HG03378 (cell line): Measurements from ENCODE around the gene PHGDH.

ENCODE experiments used
- ATAC-seq: cut with Tn5 transposase; IDR thresholded peaks from one replicate; pipeline ENCODE4 v1.9.1; 2021; ENCODE audit warnings: mild to moderate bottlenecking, moderate library complexity; ENCODE audit not compliant: unreplicated experiment

Gene PHGDH

DNA sequence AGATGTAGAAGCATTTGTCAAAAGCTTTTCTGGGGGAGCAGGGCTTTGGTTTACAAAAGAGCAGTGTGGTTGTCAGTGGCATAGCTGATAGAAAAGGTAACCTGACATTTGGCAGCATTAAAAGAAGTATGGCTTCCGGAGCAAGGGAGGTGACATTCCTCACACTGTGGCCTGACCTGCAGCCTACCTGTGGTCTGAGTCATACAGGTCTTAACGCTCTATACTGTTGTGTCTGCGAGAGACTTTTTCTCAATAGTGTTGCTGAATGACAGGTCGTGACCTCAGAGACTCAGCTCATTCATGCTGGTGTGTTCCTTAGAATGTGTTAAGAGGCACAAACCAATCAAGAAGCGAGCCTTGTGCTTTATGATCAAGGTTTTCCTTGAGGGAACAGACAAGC is 19.3 kb downstream of the PHGDH start:
- ATAC-seq, result no peak

DNA sequence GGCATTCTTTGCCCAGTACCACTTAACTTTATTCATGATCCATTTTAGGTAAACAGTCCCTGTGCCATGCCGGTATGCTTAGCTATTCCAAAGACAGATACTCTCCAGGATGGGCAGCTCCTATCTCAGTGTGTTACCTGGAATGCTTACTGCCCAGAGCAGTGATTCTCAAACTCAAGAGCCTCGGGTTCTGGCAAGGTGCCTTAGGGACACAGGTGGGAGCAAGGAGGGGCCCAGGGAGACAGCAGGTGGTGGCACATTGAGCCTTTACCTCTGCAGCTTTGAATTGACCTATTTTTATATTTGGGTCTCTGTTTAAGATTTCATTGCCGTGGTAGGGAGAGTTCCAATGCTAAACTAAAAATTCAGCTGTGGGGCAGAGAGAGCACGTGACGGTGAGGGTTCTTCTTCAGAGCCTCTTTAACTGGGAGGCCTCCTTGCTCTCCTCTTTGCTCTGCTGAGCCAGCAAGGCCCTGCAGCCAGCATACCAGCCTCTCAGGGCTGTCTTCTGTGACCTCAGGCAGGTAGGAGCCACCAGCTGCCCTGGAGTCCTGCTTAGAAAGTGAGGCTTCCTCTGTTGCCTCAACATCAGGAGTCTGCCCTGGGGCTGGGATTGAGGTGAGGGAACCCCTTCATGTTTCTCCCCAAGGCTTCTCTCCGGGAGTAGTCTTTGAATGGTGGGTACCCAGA is 20.2 kb downstream of the PHGDH start:
- no peak for ATAC-seq

DNA sequence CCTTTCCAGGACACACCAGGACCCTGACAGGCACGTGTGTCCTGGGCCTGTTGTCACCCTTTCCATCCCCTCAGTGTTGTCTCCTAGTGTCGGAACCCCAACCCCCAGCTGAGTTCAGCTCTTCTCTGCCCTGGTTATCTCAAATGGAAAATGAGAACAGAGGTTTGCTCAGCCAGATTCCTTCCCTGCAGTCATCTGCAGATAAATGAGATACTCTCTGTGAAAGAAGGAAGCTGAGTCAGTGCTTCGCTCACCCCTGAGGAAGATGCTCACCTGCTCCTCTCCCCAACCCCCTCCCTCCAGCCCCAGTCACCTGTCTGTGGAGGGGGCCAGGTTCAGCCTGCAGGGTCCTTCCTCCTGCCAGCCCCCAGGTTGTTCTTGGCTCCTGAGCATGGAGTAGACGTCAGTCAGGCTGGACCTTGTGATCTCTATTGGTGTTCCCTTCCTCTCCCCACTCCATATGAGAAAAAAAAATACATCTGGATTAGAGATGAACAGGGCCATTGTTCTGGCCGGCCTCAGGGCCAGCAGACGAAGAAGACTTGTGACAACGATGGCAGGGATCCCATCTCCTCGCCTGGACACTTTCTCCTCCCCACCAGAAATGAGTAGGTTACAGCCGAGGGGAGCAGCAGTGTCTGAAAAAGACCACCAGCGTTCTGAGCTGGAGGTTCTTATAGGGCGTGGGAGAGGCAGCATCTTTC is 20.9 kb downstream of the PHGDH start:
- no peak for ATAC-seq

DNA sequence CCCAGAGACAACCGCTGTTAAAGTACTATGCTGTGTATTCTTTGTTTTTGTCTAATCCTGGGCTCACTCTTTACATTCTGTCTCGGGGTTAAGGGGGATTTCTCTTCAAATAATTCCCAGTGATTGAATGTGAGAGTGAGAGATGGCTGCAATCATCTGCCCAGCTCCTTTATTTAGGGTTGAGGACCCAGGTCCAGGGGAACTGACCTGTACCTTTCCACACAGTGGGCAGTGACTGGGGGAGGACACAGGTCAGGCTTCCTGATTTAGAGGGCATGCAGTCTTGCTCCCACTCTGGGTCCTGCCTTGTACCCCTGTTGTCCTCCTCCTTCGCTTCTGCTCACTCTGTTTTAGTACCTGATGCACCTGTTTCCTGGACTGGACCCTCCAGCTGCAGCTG is 22.0 kb downstream of the PHGDH start:
- ATAC-seq, result no peak

DNA sequence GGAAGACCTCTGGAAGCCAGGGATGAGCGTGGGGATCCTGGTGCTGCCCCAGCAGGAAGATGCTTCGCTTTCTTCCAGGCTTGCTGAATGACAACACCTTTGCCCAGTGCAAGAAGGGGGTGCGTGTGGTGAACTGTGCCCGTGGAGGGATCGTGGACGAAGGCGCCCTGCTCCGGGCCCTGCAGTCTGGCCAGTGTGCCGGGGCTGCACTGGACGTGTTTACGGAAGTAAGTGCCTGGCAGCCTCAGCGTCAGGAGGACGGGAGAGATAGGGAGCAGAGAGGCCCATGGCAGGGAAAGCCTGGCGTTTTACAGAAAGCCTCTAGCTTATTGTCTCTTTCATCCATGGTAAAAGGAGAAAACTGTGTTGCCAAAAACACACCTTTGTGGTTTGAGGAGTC is 23.5 kb downstream of the PHGDH start:
- no peak for ATAC-seq

DNA sequence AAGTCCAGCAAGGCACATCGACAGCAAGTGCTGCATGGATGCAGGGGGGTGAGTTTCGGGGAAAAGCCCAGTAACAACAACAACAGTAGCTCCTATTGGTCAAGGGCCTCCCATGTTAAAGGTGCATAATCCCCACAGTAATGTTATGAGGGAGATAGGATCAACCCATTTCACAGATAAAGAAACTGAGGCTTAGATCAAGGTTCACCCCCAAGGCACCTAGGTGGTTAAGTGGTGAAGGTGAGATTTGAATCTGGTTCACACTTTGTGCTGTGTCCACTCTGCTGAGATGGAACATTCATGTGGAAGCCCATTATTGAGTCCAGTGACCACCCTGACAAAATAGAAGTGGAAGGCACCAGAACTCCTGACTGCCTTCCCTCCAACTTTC is 24.9 kb downstream of the PHGDH start:
- no peak for ATAC-seq

DNA sequence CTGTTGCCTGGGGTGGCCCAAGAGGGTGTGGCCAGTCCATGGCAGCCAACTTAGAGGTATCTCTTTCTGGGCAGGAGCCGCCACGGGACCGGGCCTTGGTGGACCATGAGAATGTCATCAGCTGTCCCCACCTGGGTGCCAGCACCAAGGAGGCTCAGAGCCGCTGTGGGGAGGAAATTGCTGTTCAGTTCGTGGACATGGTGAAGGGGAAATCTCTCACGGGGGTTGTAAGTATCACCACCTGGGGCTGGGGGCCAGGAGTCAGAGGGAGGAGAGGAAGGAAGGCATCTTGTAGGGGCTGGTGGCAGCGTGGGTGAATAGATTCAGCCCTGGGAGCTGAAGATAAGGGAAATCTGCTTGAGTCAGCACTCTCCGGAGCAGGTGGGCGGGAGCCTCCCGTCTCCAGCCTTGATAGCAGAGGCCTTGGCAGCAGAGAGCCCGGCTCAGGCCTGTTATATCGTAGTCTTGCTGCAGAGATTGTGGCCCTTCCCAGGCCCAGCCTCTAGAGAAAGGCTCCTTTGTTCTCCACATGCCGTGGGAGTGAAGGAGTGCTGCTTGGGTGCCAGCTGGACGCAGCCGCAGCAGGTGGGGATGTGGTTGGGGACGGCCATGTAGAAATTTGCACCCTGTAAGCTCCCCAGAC is 25.4 kb downstream of the PHGDH start:
- ATAC-seq, result no peak

DNA sequence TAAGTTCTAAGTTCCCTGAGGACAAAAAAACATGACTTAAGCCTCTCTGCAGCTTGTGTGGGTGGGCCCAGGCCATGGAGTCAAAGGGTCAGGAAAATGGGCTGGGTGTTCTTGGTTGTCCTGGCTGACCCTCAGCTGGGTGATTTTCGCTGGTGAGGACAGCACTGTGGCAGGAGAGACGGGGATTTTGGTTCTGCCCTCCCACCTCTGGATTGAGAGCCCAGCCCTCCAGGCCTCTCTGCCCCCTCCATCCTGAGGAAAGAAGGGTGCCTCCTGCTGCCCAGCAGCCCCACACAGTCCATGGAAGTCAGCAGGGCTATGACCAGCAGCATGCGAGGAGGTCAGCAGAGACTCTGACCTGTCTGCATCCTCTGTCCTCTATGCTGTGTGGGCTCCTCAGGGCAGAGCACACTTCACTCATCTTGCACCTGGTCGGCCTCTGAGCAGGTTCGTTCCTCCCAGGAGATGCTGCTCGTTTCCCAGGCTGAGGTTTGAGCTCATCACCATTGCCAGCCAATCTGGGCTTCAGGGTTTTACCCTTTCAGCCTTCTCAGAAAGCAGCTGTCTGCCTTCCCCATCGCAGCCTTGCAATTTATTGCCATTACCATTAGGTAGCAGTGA is 26.5 kb downstream of the PHGDH start:
- no peak for ATAC-seq

DNA sequence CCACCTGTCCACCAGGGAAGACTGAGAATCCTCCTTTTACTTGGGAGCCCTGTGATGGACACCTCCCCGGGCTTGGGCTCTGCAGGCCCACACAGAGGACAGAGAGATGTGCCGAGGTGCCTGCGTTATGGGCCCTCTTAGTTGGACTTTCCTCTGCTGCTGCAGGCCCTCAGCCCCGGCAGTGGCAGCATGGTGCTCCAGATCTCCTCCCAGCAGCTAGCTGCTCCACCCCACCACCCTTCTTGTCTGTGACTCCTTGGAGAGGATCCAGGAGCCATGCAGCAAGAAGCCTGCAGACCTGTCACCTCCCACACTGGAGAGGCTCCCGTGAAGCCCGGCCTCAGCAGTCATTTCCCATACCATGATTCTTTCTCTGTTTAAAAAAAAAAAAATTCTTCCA is 27.4 kb downstream of the PHGDH start:
- no peak for ATAC-seq

DNA sequence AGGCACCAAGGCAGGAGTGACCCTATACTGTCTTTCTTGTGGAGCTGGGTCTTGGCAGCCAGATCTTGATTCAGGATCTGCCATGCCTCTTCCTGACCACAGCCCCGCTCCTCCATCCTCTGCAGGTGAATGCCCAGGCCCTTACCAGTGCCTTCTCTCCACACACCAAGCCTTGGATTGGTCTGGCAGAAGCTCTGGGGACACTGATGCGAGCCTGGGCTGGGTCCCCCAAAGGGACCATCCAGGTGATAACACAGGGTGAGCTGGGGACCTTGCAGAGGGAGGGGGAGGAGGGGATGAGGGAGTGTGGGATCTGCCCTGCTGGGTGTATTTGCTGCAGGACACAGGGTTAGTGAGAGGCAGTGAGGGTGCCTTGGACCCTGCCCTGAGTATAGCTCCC is 28.5 kb downstream of the PHGDH start:
- no peak for ATAC-seq

DNA sequence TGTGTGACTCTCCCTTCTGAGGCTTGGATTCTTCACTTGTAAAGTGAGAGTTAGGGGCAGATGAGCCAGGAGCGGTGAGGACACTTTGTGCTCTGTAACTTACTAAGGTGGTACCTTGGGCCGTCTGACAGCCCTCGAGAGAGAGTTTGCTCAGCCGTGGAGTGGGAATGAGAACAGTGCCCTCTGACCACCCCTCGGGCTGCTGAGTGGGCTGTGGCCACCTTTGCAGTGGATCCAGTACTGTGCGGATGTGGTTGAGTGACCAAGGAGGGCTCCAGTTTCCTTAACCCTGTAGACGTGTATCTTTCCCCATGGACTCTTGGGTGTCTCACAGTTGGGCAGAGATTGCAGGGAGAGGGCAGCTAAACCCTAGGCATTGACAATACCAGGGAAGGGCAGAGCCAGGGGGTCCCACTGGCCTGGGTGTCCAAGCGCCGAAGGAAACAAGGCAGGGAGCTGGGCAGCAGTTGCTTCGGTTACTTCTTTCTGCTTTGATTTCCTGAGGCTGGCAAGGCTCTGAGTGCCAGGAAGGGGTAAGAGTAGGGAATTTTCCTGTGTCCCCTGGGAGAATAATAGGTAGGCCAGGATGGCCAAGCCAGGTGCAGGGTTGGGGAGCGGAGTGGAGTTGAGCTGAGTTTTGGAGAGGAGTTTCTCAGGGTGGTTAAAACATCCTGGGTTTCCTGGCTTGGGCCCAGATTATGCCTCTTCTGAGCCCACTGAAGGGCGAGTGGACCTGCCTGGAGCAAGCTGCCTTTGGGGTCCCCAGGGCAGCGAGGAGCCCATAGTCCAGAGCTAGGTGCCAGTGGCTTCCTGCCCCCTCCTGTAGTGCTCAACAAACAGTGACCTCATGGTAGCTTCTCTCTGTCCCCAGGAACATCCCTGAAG is 29.4 kb downstream of the PHGDH start:
- ATAC-seq, result no peak

DNA sequence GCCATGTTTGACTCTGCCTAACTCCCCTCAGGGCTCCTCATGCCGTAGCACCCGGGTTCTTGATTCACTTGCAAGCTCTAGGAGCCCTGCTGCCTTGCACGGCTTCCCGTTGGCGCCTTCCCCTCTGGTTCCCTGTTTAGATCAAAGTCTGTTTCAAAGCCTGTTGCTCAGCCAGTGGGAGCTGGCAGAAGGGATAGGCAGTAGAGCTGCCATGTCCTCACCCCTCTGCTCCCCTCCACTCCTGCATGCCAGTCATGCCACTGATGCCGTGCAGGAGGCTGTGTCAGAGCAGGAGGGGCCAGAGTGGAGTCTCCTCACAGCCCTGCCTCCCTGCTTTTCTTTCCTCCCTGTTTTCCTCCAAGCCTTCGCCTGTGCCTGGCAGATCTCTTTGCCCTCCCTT is 30.5 kb downstream of the PHGDH start:
- no peak for ATAC-seq

DNA sequence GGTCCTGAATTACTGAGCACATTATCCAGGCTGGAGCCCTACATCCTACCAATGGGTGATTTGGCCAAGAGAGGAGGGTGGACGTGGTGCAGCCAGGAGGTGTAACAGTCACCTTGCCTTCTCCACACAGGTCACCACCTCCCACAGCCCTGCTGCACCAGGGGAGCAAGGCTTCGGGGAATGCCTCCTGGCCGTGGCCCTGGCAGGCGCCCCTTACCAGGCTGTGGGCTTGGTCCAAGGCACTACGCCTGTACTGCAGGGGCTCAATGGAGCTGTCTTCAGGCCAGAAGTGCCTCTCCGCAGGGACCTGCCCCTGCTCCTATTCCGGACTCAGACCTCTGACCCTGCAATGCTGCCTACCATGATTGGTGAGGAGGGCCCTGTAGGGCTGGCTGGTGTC is 30.9 kb downstream of the PHGDH start:
- ATAC-seq, result no peak

DNA sequence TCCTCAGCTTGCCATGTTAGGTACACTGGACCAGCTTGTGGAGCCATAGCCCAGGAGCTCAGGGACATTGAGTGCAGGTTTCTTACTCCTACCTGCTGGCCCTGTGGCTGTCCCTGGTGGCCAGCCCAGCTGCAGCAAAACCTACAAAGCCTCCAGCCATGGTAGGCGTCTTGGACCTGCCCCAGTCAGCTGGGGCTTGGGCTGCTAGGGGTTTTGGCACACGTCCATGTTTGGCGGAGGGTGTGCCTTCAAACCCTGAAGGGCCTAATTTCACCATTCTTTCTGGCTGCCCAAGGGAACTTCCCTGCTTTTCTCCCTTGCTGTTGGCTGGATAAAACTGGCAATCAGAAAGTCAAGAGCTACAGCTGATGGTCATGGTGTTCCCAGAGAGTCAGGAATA is 31.6 kb downstream of the PHGDH start:
- ATAC-seq, result no peak

DNA sequence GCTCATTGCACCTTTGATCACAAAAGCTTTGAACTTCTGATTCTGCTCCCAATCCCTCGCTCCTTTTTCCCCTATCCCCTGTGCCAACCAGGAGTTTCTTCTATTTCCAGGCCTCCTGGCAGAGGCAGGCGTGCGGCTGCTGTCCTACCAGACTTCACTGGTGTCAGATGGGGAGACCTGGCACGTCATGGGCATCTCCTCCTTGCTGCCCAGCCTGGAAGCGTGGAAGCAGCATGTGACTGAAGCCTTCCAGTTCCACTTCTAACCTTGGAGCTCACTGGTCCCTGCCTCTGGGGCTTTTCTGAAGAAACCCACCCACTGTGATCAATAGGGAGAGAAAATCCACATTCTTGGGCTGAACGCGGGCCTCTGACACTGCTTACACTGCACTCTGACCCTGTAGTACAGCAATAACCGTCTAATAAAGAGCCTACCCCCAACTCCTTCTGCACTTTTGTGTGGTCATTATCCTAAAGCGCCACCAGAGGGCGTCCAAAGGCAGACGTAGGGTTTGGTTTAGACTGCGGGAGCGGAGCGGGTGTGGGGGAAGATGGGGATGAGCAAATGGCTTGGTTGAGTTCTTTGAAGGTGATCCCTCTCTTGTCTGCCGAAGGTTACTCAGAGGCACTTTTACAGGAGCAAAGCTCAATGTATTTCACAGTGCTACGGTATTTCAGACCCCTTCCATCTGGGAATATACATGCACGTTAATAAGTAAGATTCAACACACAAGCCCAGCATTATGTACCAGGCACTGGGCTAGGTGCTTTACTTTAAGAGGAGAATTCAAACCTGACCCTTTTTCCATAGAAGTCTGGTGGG is 32.3 kb downstream of the PHGDH start:
- peak; percentile 75 for ATAC-seq

DNA sequence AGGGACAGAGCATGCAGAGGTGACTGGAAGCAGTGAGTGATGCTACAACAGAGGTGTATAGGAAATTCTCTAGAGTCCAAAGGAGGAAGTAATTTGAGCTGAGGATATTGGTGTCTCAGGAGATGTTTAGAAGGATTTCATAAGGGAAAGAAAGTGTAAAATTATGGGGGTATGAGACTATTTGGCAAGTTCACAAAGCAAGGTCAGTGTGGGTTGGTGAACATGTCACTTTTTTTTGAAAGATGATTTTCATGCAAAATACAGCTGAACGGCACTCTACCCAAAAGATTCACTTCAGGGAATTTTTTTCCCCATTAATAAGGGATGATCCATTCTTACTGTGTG is 32.8 kb downstream of the PHGDH start:
- ATAC-seq, result no peak

DNA sequence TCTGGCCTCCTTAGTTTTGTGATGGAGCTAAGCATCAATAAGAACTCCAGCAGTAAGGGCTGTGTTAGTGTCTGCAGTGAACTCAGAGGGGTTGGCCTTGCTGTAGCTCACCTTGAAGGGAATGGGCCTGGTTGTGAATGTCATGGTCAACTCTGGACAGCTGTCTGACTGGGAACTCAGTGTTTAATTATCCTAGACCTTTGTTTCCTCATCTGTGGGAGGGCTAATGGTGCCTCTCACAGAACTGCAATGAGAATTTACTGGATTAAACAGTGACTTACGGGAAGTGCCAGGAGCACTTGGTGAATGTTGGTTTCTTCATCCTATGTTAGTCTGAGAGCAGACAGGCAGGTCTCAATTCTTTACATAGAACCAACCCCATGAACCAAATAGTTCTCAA is 33.3 kb downstream of the PHGDH start:
- no peak for ATAC-seq

DNA sequence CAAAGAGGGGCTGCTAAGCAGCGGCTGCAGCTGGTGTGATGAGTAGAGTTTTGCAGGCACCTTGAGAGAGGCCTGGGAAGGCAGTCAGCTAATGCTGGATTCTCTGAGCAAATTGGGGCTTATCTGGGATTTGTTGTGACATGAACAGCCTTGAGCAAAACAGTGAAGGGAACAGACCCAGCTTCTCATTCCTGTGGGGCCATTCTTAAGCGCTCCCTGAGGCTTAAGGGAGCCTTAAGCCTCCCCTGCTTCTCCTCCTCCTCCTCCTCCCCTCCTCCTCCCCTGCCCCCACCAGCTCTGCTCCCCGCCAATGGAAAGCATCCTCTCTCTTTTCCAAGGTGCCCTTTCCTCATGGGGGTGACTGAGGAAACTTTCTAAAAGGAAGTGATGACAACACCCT is 35.7 kb downstream of the PHGDH start:
- no peak for ATAC-seq

DNA sequence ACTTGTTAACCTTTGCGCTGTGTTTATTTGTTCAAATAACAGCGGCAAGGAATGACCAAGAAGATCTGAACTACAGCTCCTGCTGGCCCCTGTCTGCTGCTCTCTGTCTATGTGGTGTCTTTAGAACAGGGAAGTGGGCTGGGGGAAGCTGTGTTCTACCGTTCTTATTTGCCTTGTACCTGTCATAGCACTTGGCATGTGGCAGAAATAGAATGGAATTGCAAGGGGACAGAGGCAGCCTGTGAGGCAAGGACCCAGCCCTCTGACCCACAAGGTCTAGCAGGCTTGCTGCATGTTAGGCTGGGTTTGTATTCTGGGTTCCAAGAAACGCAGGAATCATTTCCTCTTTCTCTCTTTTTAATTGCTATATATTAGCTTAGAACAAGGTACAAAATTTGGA is 36.3 kb downstream of the PHGDH start:
- ATAC-seq, result no peak

DNA sequence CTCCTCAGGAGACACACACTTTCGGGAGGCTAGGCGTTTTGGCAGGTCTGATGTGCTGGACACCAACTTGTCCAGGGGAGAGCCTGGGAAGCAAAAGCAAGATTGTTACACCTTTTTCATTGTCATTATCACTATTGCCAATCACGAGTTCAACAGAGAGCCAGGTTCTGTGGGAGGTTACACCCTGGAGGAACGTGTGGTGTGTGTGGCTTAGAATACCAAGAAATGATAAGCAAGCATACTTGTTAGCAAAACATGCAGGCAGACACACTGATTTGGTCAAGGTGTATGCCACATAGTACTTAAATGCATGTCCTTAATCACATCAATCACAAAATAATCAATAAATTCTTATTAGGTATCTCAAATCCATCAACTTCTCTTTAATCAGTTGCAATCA is 40.9 kb downstream of the PHGDH start:
- ATAC-seq, result no peak
